ENCODE results near the gene RASAL1.

The RASAL1 gene

GRCh38 chr12:113093409-113094101 lies 42.0 kb downstream of the RASAL1 start:
- no peak for DNase-seq

GRCh38 chr12:113092607-113093408 lies 42.8 kb downstream of the RASAL1 start:
- DNase-seq: peak; percentile 12 to 56

- no peak for DNase-seq
Measured at GRCh38 chr12:113091506-113091905, 44.1 kb downstream of the RASAL1 start.

- DNase-seq: no peak
Measured at GRCh38 chr12:113090740-113091139, 44.8 kb downstream of the RASAL1 start.

GRCh38 chr12:113089839-113090238 lies 45.7 kb downstream of the RASAL1 start:
- no peak for DNase-seq

GRCh38 chr12:113088971-113089756 lies 46.4 kb downstream of the RASAL1 start:
- no peak for DNase-seq

- DNase-seq: no peak
Measured at GRCh38 chr12:113088037-113088436, 47.5 kb downstream of the RASAL1 start.

GRCh38 chr12:113087193-113087592 lies 48.4 kb downstream of the RASAL1 start:
- DNase-seq: no peak

- DNase-seq: no peak
Measured at GRCh38 chr12:113086249-113087164, 49.1 kb downstream of the RASAL1 start.

GRCh38 chr12:113083863-113084435 lies 51.6 kb downstream of the RASAL1 start:
- DNase-seq: no peak

GRCh38 chr12:113082486-113083148 lies 52.9 kb downstream of the RASAL1 start:
- DNase-seq: no peak

GRCh38 chr12:113081873-113082272 lies 53.7 kb downstream of the RASAL1 start:
- DNase-seq: no peak

GRCh38 chr12:113077859-113078255 lies 57.7 kb downstream of the RASAL1 start:
- DNase-seq: no peak

- DNase-seq: peak in 1 of 2 donors; percentile 44
Measured at GRCh38 chr12:113077057-113077858, 58.3 kb downstream of the RASAL1 start.

GRCh38 chr12:113075137-113075683 lies 60.4 kb downstream of the RASAL1 start:
- DNase-seq: no peak

- DNase-seq: no peak
Measured at GRCh38 chr12:113073586-113073985, 62.0 kb downstream of the RASAL1 start.

GRCh38 chr12:113072136-113072535 lies 63.4 kb downstream of the RASAL1 start:
- no peak for DNase-seq

- no peak for DNase-seq
Measured at GRCh38 chr12:113071135-113072112, 64.1 kb downstream of the RASAL1 start.
